CD14-positive monocyte (primary cell): ENCODE measurements around the gene MYO3B. TPM values are rescaled to one million over a fixed set of nuclear protein-coding genes. Genes with fewer than 3 reads are reported as not detected.

Experiments used
- DNase-seq, 3 donors: peaks; one replicate each; pipeline ENCODE4 v3.0.0-alpha.2; 2011 to 2022
- H2AFZ ChIP-seq: 2 replicates; pipeline ENCODE4 v1.6.0; 2012; ENCODE audit warnings: mild to moderate bottlenecking, low read depth, low read length, inconsistent platforms; ENCODE audit not compliant: insufficient read depth, poor library complexity, severe bottlenecking
- H3K27ac ChIP-seq, 2 donors: 1 replicate in 1 of 2; 2 replicates in 1 of 2; pipeline ENCODE4 v1.5.1; 2012 to 2013; ENCODE audit warnings: low read length in 2 of 2, control low read depth in 1 of 2, inconsistent platforms in 1 of 2, low read depth in 1 of 2, mild to moderate bottlenecking in 1 of 2
- H3K27me3 ChIP-seq, 2 donors: one replicate each; pipeline versions ENCODE4 v1.6.0 to v1.6.1; 2011 to 2013; ENCODE audit warnings: low read length in 2 of 2; ENCODE audit not compliant: control insufficient read depth in 2 of 2, insufficient read depth in 2 of 2
- H3K36me3 ChIP-seq, 2 donors: replicated peaks in 1 of 2; 1 replicate in 1 of 2; 2 replicates in 1 of 2; pipeline versions ENCODE4 v1.5.1 to v1.6.1; 2012 to 2013; ENCODE audit warnings: low read length in 2 of 2, control low read depth in 1 of 2, inconsistent platforms in 1 of 2, mild to moderate bottlenecking in 1 of 2; ENCODE audit not compliant: insufficient read depth in 2 of 2, control insufficient read depth in 1 of 2
- H3K4me1 ChIP-seq, 2 donors: 1 replicate in 1 of 2; 2 replicates in 1 of 2; pipeline versions ENCODE4 v1.5.1 to v1.6.1; 2012 to 2013; ENCODE audit warnings: low read length in 2 of 2, control low read depth in 1 of 2, inconsistent platforms in 1 of 2, mild to moderate bottlenecking in 1 of 2, moderate library complexity in 1 of 2; ENCODE audit not compliant: insufficient read depth in 2 of 2, control insufficient read depth in 1 of 2
- H3K4me2 ChIP-seq: replicated peaks from 2 replicates; pipeline ENCODE3; 2012; ENCODE audit warnings: low read length, moderate library complexity, mild to moderate bottlenecking; ENCODE audit not compliant: poor library complexity, severe bottlenecking; ENCODE audit errors: extremely low read depth
- H3K4me3 ChIP-seq, 3 experiments: fragments of 200-600 bp in 1 of 3; sonication (generic) in 1 of 3; replicated peaks in 1 of 3; 1 replicate in 2 of 3; 2 replicates in 1 of 3; pipeline ENCODE4 v1.5.1; 2011 to 2013; ENCODE audit warnings: low read length in 3 of 3, mild to moderate bottlenecking in 3 of 3, control low read depth in 2 of 3, low read depth in 2 of 3, inconsistent platforms in 1 of 3, moderate library complexity in 1 of 3
- H3K79me2 ChIP-seq: 2 replicates; pipeline ENCODE4 v1.6.0; 2012; ENCODE audit warnings: mild to moderate bottlenecking, control low read depth, inconsistent platforms, low read length, moderate library complexity; ENCODE audit not compliant: insufficient read depth
- H3K9ac ChIP-seq: 2 replicates; pipeline ENCODE4 v1.6.0; 2017; ENCODE audit warnings: low read length, mild to moderate bottlenecking; ENCODE audit not compliant: insufficient read depth, poor library complexity, severe bottlenecking
- H3K9me3 ChIP-seq, 2 donors: replicated peaks in 1 of 2; 1 replicate in 1 of 2; 2 replicates in 1 of 2; pipeline versions ENCODE4 v1.5.1 to v1.6.1; 2012 to 2013; ENCODE audit warnings: low read length in 2 of 2, control low read depth in 1 of 2; ENCODE audit not compliant: control insufficient read depth in 1 of 2, insufficient read depth in 1 of 2
- H4K20me1 ChIP-seq: 2 replicates; pipeline ENCODE4 v1.6.0; 2012; ENCODE audit warnings: mild to moderate bottlenecking, low read length, control low read depth, moderate library complexity; ENCODE audit not compliant: insufficient read depth
- H3K27ac Mint-ChIP-seq, 7 donors: one replicate each; pipeline ENCODE4 v1.8.0; 2020; ENCODE audit warnings: mild to moderate bottlenecking in 7 of 7, mixed read lengths in 7 of 7, moderate library complexity in 6 of 7, inconsistent platforms in 2 of 7
- H3K27me3 Mint-ChIP-seq, 3 donors: one replicate each; pipeline ENCODE4 v1.8.0; 2021 to 2022; ENCODE audit warnings: low read depth in 3 of 3, mild to moderate bottlenecking in 3 of 3, mixed read lengths in 3 of 3, moderate library complexity in 3 of 3, inconsistent platforms in 1 of 3
- H3K36me3 Mint-ChIP-seq, 2 donors: one replicate each; pipeline ENCODE4 v1.8.0; 2020; ENCODE audit warnings: mixed read lengths in 2 of 2, inconsistent platforms in 1 of 2, mild to moderate bottlenecking in 1 of 2
- H3K4me1 Mint-ChIP-seq: one replicate; pipeline ENCODE4 v1.8.0; 2020; ENCODE audit warnings: mild to moderate bottlenecking, mixed read lengths
- H3K4me3 Mint-ChIP-seq, 2 donors: one replicate each; pipeline ENCODE4 v1.8.0; 2020; ENCODE audit warnings: mild to moderate bottlenecking in 2 of 2, mixed read lengths in 2 of 2, moderate library complexity in 1 of 2
- H3K9me3 Mint-ChIP-seq, 7 donors: one replicate each; pipeline ENCODE4 v1.8.0; 2020 to 2022; ENCODE audit warnings: mixed read lengths in 7 of 7, mild to moderate bottlenecking in 6 of 7, moderate library complexity in 6 of 7, inconsistent platforms in 2 of 7
- CTCF ChIP-seq: fragments of 200-600 bp; IDR thresholded peaks from one replicate; pipeline ENCODE4 v1.8.0; 2022; ENCODE audit warnings: antibody characterized with exemption, mild to moderate bottlenecking
- WGBS: methylation state at CpG from one replicate; pipeline ENCODE4 v1.1.5; 2013; ENCODE audit warnings: missing lambda C conversion rate; ENCODE audit not compliant: insufficient coverage; 5-methylcytosine and 5-hydroxymethylcytosine counted together
- intact Hi-C, 2 donors: fragments of 100-400 bp; cut with micrococcal nuclease; formaldehyde crosslinking; loops; one replicate each; pipeline versions ENCODE4 v1.15.0 to v1.15.1; 2023
- polyA plus RNA-seq, 3 donors: library from polyadenylated mRNA; depleted of rRNA in 1 of 3; unstranded in 2 of 3; stranded (reverse) in 1 of 3; fragments of 300-500 nt in 2 of 3; fragments of >200 nt in 1 of 3; fragmentation: Illumina TruSeq in 2 of 3; gene quantifications; 1 replicate in 2 of 3; 2 replicates in 1 of 3; pipeline ENCODE4 v1.2.3, GENCODE V29; 2012 to 2021

MYO3B gene
- polyA plus RNA-seq, 3 donors, result not detected

- peaks cover 0 to 2% (median 0%) of the 10 kb centered on the region in 7 donors for H3K9me3 Mint-ChIP-seq
- H3K4me1 ChIP-seq, result no peaks in the 10 kb centered on the region
- no peak overlapping the region for H2AFZ ChIP-seq
These were observed 136.0 kb downstream of the MYO3B start for GRCh38 chr2:170313992-170314348.

GRCh38 chr2:170314744-170315447 lies 136.9 kb downstream of the MYO3B start:
- Histone ChIP-seq H3K4me3 (no peak overlapping the region), H2AFZ (no peak overlapping the region), H3K4me1 (no peaks in the 10 kb centered on the region), H3K79me2 (no peaks in the 10 kb centered on the region), H4K20me1 (no peaks in the 10 kb centered on the region), H3K27me3 (no peaks in the 10 kb centered on the region), H3K36me3 (no peaks in the 10 kb centered on the region), H3K9me3 (no peaks in the 10 kb centered on the region), H3K9ac (no peak overlapping the region), H3K4me2 (no peak overlapping the region), H3K27ac (no peak overlapping the region)
- DNase-seq, result no peak
- TF ChIP-seq CTCF, result no peak
- H3K9me3 Mint-ChIP-seq, result peaks cover 0 to 5% (median 2%) of the 10 kb centered on the region in 7 donors
- H3K27me3 Mint-ChIP-seq, result peaks cover 0 to 1% (median 0%) of the 10 kb centered on the region in 3 donors
- 83% methylated on average over 1 of the region's 7 CpGs for WGBS
- H3K4me3 Mint-ChIP-seq, result no peak overlapping the region
- no peaks in the 10 kb centered on the region for H3K4me1 Mint-ChIP-seq
- no peak overlapping the region for H3K27ac Mint-ChIP-seq
- intact Hi-C loops, result no loop called here
- H3K36me3 Mint-ChIP-seq, result no peaks in the 10 kb centered on the region

More at GRCh38 chr2:170313992-170314348, 136.0 kb downstream of the MYO3B start:
- H3K27me3 ChIP-seq, result no peaks in the 10 kb centered on the region
- DNase-seq, result no peak
- no peak overlapping the region for H3K27ac ChIP-seq
- Mint-ChIP-seq H3K4me3 (no peak overlapping the region), H3K27ac (no peak overlapping the region), H3K36me3 (no peaks in the 10 kb centered on the region), H3K4me1 (no peaks in the 10 kb centered on the region), H3K27me3 (peaks cover 0 to 1% (median 0%) of the 10 kb centered on the region in 3 donors)
- no peak for TF ChIP-seq CTCF
- H3K9me3 ChIP-seq, result no peaks in the 10 kb centered on the region
- intact Hi-C loops, result no loop called here
- H3K4me2 ChIP-seq, result no peak overlapping the region
- no peak overlapping the region for H3K9ac ChIP-seq
- no CpG with 5 or more reads among the region's 3 CpGs for WGBS
- H3K79me2 ChIP-seq, result no peaks in the 10 kb centered on the region
- no peaks in the 10 kb centered on the region for H3K36me3 ChIP-seq
- H3K4me3 ChIP-seq, result no peak overlapping the region
- no peaks in the 10 kb centered on the region for H4K20me1 ChIP-seq
